Endothelial cell of hepatic sinusoid (primary cell): ENCODE results near the gene DST.

Source experiments
- in situ Hi-C: cut with HindIII; loops from 2 replicates; pipeline ENCODE4 v1.10.0; 2017; ENCODE audit warnings: low sequenced_read_pairs

The DST gene

GRCh38 chr6:56450882-56451739 is 191.6 kb downstream of the DST start:
- in situ Hi-C loops: no loop called here

GRCh38 chr6:56450376-56450775 is 192.3 kb downstream of the DST start:
- in situ Hi-C loops: no loop called here

DNA sequence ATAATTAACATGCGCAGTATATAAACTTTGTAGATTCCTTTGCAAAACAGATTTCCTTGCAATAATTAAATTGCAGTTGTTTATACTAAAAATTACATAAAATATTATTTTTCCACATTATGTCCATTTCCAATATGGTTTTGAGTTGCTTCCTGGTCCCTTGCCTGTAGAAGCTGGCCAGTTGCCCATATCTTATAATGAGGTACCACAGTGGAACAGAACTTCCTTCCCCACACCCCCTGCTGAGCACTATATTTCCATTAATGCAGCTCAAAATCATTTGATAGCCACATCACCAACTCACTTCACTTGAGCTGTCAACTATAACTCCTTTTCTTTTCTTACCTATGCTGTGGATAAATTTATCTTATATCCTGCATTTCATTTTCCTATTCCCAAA is 194.6 kb downstream of the DST start:
- in situ Hi-C loops: no loop called here

- in situ Hi-C loops: no loop called here
Observed at GRCh38 chr6:56445818-56446217, 196.9 kb downstream of the DST start.

- in situ Hi-C loops: no loop called here
Observed at GRCh38 chr6:56444855-56445254, 197.8 kb downstream of the DST start.

DNA sequence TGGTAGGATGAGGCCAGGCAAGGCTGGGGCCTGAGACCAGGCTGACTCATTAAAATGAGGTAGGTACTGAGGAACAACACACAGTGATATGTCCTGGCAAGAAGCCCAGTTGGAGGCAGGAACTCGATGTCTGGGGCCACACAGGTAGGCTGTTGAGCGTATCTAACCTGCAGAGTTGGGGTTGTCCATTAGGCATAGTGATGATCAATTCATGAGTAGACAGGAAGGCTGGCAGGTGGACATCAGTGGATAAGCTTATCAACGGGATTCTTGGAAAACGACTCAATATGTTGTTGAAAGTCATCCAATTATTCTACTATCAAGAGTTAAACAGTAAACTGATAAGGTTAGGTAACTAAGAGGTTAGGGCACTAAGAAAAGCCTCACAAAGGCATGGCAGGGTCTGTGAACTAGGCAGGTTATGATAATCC is 202.1 kb downstream of the DST start:
- in situ Hi-C loops: no loop called here

- in situ Hi-C loops: no loop called here
Observed at GRCh38 chr6:56437171-56437900, 205.4 kb downstream of the DST start.

DNA sequence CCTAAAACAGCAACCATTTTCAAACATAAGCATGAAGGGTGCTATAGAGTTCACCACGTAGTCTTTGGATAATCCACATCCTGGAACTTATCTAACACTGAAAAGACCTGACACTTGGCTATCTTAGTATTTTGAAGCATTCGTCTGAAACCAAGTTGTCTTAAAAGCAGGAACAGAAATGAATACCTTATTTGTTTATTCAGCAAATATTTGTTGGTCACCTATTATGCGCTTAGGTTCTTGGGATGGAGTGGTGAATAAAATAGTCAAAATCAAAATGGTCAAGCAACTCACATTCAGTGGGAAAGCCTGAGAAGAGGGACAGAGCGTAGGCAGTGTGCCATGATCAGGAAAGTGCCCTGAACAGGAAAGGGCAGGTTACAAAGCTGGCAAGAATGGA is 206.9 kb downstream of the DST start:
- in situ Hi-C loops: no loop called here

- in situ Hi-C loops: no loop called here
Observed at GRCh38 chr6:56435326-56435725, 207.4 kb downstream of the DST start.

DNA sequence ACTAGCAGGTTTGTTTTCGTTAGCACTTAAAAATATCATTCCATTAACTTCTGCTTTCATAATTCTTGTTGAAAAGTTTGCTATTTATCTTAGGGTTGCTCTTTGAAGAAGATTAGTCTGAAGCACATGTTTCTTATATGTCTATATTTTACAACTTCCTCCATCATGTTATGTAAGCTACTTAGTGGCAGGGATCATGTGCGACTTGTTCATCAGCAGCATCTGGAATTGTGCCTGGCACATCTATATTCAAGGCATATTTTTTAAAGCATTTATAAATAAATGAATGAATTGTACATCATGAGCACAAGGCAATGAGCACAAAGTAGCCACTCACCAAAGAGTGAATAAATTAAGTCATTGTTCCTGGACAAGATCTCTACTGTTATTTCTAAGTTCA is 208.1 kb downstream of the DST start:
- in situ Hi-C loops: no loop called here

DNA sequence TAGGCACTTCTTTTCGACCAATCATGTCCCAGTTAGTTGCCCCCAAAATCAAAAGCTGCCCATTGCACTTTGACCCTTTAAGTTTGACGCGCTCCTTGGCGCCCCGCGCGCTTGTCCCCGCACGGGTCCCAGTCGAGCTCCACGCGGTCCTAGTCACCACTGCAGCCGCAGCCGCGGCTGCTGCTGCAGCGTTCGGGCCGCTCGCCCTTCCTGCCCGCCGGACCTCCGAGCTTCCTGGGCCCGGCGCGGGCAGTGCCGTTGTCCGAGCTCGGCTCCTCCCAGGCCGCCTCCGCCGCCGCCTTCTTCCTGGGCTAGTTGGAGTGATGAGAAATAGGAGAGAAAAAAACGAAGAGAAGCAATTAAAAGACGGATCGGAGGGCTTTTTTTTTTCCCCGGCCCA is 209.6 kb downstream of the DST start:
- in situ Hi-C loops: no loop called here

GRCh38 chr6:56432194-56432593 is 210.5 kb downstream of the DST start:
- in situ Hi-C loops: no loop called here

- in situ Hi-C loops: no loop called here
Observed at GRCh38 chr6:56430629-56431600, 211.8 kb downstream of the DST start.

GRCh38 chr6:56424542-56425083 is 218.1 kb downstream of the DST start:
- in situ Hi-C loops: no loop called here

DNA sequence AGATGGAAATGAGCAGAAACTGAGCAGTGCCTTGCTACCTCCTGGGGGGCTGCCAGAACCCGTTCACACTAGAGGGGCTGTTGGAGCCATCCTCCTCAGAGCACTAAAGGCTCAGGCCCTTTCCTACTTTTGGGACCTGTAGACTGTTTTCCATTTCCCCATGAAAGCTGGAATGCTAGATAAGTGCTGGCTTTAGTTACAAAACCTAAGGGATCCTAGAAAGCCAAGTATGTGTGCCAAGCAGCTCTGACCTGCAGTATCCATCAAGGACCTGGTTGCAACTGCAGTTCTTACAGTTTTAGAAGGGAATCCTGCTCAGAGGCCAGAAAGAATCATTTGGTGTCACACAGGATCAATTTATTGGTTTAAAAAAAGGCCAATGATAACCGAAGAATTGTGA is 218.6 kb downstream of the DST start:
- in situ Hi-C loops: no loop called here

GRCh38 chr6:56420296-56420695 is 222.4 kb downstream of the DST start:
- in situ Hi-C loops: no loop called here

DNA sequence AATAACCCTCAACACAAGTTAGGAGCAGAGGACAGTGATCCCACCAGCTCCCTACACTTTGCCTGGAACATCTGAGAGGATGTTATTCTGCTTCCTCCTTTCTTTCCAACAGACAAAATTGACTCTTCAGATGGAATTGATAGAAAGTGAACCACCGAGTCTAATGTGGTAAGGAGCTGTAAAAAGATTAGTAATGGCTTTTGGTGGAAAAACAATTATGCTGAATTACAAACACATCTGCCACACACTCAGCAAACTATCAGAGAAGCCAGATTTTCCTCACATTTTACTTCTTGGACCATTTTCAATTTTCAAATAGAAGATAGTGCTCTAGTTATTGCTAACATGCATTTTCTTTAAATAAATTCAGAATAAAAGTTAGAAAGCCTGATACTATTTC is 223.5 kb downstream of the DST start:
- in situ Hi-C loops: no loop called here

DNA sequence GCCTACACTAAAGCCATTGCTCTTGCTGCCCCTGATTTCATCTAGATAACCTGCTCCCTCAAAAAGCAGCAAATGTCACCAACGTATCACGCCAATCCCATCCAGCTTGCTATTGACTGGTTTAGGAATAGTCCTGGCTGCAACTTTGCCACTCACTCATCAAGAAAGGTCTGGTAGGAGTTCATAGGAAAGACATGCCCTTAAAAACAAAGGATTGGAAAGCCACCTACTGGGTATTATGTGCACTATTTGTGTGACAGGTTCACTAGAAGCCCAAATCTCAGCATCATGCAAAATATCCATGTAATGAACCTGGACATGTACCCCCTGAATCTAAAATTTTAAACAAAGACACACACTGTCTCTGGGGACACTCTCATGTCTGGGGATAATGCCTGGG is 224.9 kb downstream of the DST start:
- in situ Hi-C loops: no loop called here

DNA sequence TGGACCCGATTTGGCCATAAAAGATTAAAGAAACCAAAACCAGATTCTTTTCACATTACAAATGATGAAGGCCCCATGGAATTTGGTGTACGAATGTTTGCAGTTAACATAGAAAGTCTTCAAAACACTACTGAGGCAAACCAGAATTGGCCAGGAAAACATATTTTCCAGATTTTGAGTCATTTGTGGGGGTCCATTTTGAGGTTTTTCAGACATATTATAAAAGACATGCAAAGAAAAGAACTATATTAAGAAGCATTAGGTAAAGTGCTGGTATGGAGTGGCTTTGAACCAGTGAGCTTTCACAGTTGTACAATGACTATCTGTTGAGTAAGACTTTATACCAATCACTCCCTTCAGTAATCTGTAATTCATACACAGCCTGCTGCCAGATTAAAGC is 226.4 kb downstream of the DST start:
- in situ Hi-C loops: no loop called here

DNA sequence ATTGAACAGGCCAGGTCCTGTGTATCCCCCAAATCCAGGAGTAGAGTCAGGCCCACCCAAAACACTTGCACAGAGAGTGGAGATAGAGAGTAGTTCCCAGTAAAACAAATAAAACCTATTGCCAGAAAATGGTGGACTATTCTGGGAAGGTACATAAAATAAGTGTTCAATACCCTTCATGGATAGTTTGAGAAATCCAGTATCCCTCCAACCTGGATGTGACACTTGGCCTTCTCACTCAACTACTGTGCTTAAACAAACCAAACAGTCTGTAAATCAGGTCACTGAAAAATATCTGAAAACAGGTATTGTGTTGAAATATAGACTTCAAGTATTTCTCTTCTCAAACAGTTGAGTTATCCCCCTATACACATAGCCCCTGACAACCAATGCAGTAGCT is 233.7 kb downstream of the DST start:
- in situ Hi-C loops: no loop called here
